ENCODE data around the gene CCDC158.
"Not testable (repeated sequence)": the region's sequence is repeated elsewhere in the genome, so short reads cannot be mapped to it uniquely, and the experiment has no call there.

The CCDC158 gene

DNA sequence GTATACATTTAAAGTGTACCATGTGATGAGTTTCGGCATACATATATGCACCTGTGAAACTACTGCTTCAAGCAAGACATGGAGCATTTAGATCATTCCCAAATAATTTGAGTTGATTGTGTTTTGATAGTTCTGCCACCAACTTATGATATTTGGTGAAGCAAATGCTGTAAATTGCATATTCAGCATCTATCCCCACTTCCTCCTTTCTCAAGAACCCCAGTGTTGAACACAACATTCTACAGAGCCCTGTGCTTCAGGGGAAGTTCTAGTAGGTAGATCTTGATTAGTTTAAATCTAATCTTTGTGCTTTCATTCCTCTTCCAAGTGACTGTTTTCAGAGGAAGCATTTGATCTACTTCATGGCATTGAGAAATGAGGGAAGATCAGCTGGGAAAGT lies 8.7 kb upstream of the CCDC158 start:
- no peak for DNase-seq

DNA sequence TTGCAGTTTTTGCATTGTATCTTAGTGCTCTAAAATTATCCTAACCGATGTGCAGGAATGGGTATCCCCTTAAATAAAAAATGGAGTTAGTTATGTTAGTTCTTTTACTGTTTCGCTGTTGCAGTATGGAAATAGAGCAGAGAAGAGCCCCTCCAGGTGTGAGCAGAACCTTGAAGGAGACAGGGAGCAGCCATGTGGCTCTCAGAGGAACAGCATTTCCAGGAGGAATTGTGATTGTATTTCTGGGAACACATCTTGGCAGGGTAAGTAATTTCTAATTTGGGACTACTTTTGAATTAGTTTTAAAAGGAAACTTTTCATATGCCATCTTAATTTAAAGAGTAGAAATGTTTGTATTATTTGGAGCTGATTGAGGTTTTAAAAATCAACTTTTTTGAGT lies 5.3 kb upstream of the CCDC158 start:
- no peak for DNase-seq

DNA sequence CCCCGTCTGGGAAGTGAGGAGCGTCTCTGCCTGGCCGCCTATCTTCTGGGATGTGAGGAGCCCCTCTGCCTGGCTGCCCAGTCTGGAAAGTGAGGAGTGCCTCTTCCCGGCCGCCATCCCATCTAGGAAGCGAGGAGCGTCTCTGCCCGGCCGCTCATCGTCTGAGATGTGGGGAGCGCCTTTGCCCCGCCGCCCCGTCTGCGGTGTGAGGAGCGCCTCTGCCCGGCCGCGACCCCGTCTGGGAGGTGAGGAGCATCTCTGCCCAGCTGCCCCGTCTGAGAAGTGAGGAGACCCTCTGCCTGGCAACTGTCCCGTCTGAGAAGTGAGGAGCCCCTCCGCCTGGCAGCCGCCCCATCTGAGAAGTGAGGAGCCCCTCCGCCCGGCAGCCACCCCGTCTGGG lies 2.2 kb upstream of the CCDC158 start:
- not testable (repeated sequence) for DNase-seq

DNA sequence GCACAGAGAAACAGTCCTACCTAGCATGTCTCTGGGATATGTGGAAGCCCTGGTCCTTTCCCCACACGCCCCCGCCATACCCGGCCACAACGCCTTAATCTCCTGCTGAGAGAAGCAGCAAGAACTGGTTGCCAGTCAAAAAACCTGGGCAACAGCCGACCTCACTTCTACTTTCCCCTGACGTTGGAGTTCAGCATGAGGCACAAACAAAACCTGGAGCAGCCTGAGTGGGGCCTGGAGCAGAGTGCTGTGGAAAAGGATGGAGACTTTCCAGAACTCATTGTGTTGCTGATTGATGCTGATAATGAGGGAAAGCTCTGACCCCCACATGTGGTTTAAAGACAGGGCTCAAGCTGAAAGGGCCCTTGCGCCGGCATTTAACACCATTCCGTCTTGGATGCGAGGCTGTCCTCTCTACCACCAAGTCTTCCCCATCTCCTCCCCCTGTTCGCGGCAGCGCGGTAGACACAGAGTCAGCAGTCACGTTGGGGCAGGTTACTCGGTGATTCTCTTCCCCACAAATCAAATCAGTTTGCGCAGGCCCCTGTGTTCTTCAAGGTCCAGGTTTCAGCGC lies 666 bp downstream of the CCDC158 start:
- DNase-seq: no peak

DNA sequence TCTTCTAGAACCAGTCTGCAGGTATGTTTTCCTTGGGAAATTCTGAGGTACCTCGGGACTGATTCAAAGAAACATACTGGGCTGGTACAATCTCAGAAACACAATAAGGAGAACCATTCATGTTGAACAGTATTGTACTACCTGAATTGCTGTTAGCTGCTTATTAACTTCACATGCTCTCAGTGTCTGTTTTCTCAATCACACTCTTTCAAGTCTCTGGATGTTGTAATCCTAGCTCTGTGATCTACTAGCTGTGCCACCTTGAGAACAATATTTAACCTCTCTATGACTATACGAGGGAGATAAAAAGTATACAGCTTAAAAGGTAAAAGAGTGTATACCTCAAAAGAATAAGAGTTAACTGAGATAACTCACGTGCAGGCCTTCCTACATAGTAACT lies 10.3 kb downstream of the CCDC158 start:
- no peak for DNase-seq

DNA sequence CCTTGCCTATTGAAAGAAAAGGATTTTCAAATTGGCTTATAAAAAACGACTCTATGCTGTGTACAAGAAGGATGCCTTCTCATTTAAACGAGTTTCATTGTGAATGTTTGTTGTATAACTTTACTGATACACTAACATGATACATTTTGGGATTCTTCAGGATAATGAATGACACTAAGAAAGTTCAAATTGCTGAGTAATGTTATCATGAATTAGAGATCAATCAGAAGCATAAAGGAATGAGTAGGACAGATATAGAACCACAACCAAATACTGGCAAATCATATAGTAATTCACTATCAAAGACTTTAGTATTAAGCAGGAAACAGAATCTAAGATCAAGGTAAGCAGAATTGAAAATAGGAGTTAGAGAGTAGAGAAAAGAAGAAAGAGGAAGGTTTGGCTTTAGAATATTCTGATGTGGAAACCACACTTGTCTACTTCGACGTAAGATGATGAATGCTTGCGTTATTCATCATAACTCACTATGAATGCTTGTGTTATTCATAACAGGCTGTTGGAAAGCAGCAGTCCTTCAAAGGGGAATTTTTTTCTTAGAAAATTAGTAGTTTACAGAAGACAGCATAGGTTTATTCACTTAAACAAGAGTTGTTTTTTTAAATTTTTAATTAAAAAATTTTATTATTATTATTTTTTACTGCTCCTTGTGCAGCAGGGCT lies 13.4 kb downstream of the CCDC158 start:
- DNase-seq: no peak

DNA sequence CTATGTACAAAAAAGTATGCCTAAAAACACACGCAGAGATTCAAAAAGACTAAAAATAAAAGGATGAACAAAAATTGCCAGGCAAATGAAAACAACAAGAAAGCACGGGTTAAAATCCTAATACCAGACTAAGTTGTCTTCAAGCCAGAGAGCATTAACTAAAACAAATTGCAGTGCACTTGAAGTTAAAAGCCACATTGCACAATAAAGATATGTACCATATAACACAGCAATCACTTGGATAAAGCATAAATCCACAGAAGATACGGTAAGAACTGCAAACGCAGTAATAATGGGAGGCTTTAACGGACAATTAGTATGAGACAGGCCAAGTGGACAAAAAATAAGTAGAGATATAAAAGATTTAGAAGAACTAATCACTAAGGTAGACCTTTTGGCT lies 14.9 kb downstream of the CCDC158 start:
- DNase-seq: no peak

DNA sequence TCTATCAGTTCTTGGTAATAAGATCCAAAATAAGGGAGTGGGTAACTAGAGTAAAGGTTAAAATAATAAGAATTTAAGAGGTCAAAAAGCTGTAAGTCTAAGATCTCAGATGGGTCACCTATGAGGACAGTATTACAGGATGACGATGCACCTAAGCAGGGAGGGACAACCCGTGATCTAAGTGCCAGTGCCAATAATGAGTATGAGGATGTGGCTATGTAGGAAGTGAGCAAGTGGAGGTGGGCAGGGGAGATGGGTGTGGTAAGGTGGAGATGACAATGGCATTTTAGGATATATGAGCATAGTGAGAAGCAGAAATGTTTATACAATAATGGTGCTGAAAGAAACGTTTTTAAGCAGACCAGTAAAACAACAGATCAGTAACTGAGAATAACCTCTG lies 19.3 kb downstream of the CCDC158 start:
- DNase-seq: no peak

DNA sequence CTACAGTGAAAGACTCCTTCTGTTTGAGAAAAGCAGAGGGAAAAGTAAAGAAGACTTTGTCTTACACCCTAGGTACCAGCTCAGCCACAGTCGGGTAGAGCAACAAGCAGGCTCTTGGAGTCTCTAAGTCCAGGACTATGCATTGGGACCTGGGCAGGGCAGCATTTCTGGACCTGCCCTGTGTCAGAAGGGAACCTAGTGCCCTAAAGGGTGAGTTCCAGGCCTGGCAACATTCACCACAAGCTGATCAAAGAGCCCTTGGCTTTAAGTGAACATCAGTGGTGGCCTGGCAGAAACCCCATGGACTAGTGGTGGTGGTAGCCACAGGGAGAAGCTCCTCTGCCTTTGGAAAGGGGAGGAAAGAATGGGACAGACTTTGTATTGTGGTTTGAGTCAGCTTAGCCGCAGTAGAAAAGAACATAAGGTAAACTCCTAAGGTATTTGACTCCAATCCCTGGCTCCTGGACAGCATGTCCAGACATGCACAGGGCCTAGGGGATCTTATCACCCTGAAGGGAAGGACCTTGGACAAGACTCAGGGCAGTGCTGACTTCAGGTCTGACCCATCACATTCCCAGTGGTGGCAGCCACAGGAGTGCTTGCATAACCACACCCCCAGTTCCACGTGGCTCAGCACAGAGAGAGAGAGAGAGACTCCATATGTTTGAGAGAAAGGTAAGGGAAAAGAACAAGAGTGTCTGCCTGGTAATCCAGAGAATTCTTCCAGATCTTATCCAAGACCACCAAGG lies 32.6 kb downstream of the CCDC158 start:
- DNase-seq: no peak

DNA sequence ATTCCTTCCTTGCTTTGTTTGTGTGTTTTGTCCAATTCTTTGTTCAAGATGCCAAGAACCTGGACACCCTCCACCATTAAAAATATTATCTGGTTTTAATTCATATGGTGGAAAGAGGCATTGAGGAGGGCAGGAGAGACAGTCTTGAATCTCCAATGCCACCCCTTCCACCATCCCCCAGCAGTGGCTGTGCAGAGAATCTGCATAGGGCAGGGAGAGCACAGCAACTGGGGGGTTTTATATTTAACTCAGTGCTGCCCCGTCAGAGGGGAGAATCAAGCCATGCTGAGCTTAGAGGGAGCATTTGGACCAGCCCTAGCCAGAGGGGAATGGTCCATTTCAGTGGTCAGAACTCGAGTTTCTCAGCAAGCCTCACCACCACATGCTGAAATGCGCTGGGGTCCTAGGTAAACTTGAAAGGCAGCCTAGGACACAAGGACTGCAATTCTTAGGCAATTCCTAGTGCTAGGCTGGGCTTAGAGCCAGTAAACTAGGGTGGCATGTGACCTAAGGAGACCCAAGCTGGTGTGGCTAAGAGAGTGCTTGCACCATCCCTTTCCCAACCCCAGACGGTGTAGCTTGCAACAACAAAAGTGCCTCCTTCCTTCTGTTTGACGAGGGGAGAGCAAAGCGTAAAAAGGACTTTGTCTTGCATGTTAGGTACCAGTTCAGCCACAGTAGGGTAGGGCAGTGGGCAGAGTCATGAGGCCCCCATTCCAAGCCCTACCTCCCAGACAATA lies 34.2 kb downstream of the CCDC158 start:
- no peak for DNase-seq

DNA sequence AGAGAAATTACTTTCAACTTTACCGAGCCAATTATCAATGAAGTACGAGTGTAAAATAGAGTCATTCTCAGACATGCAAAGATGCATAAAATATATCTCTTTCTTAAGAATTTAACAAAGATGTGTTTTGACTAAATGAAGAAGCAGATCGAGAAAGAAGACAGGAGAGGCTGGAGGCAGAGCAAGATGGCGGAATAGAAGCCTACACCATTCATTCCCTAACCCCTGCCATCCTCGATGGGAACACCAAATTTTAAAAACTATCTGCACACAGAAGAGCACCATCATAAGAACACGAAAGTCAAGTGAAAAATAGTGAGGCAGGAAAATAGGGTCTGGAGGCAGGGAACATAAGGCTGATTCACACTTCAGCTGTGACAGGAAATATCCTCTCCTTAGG lies 35.0 kb downstream of the CCDC158 start:
- DNase-seq: no peak

DNA sequence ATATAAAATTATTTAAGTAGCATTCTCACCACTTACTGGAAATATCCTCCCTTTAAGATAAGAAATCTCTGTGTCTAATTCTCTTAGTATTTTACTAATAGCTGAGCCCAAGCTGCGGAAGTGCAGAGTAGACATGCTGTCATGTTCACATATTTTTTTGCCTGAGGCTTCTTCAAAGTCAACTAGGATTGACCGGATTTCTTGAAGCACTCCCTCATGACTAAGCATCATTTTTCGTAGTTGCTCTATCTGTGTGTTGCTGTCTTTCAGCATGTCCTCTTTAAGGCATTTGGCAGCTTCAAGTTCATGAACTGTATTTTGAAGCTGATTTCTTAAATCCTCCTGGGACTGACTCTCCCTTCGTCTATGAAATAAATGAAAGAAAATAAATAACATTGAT lies 36.9 kb downstream of the CCDC158 start:
- no peak for DNase-seq

DNA sequence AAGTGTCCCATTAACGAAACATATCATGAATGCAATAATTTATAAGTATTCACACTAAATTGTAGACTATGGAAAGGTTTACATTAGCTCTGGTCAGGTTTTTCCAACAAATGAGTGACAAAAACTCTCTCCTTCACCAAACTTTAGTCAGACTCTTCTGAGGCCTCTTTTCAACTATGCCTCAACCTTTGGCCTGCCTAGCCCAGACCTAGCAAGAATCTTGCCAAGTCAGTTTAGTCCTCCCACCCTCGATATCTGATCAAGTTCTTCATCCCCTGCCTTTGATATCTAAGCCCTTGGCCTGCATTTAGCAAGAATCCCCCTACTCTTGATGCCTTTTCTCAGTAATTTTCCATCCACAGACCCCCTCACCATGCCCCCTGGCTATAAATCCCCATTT lies 37.9 kb downstream of the CCDC158 start:
- no peak for DNase-seq

DNA sequence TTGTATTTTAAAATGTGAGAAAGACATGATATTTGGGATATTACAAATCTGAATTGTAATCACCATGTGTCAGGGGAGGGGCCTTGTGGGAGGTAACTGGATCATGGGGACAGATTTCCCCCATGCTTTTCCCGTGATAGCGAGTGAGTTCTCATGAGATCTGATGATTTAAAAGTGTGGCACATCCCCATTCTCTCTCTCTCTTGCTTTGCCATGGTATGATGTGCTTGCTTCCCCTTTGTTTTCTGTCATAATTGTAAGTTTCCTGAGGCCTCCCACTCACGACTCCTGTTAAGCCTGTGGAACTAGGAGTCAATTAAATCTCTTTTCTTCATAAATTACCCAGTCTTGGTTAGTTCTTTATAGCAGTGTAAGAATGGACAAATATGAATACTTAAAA lies 39.0 kb downstream of the CCDC158 start:
- DNase-seq: no peak

DNA sequence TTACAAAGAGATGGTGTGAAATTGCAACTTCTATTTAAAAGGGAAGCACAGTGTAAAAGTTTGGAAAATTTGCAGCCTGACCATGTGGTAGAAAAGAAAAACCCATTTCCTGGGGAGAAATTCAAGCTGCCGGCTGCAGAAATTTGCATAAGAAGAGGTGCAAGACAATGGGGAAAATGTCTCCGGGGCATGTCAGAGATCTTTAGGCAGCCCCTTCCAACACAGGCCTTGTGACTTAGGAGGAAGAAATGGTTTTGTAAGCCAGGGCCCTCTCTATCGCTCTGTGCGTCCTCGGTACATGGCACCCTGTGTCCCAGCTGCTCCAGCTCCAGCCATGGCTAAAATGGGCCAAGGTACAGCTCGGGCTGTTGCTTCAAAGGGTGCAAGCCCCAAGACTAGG lies 40.4 kb downstream of the CCDC158 start:
- DNase-seq: no peak

DNA sequence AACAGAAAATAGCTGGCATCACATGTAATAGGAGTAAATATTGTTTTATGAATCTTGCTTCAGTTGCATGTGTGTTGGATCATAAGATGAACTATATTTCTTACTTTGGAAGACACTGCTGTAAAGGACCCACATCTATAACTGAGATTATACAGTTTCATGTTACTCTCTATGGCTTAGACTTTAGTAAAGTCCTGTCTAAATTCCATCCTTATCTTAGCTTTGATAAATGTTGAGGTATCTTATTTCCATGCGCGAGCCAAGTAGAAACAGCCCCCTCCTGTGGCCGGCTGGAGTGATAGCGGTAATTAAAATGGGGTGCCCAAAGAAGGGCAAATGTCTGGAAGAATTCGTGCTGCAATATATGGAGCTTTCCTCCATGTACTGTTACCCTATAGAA lies 43.0 kb downstream of the CCDC158 start:
- DNase-seq: no peak

DNA sequence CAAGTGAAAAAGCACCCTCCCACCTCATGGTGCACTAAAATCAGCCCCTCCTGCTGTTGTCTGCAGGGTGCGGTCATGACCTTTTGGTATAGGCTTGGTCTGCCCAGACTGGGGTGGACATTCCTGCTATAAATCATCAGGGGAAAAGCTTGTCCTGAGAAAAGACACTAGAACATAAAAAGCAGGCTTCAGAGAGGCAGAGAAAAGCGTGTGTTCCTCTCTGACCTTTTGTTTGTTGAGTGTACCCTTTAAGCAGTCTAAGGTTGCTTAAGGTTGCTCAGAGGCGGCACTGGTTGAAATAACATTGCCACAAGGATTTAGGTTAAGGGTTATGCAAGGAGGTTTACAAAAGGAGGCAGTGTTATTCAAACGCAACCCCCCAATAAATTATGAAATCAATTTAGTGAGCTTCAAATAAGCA lies 43.5 kb downstream of the CCDC158 start:
- no peak for DNase-seq

DNA sequence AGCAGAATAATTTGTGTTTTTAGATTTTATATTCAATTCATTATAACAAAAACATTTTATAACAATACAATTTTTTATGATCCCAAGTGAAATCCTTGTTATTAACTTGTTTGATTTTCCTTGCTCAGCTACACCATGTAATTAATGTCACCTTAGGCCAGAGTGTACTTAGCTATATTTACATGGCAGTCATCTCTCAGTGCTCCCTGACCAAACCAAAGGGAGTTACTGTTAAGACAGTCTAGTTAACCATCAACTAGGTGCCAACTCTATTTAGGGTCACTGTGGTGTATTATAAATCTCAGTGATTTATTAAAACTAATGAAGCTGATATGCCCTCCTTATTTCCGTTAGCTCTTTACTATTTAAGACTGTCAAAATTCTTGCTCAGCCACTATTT lies 44.4 kb downstream of the CCDC158 start:
- no peak for DNase-seq

DNA sequence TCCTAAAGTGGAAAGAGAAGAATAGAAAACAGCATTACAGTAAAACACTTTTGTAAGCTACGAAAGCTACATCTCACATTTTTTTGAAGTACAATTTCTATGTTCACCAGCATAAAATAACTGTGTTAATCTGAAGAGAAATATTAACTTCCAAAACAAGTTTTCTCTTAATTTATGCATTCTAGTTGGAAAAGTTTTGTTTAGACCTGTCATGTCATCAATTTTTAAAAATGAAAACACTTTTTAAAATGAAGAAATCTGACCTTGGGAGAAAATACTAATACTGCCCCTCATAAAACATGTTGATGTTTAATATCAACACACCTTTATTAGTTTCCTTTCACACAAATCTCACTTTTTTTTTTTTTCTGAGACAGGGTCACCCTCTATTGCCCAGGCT lies 45.2 kb downstream of the CCDC158 start:
- DNase-seq: no peak

DNA sequence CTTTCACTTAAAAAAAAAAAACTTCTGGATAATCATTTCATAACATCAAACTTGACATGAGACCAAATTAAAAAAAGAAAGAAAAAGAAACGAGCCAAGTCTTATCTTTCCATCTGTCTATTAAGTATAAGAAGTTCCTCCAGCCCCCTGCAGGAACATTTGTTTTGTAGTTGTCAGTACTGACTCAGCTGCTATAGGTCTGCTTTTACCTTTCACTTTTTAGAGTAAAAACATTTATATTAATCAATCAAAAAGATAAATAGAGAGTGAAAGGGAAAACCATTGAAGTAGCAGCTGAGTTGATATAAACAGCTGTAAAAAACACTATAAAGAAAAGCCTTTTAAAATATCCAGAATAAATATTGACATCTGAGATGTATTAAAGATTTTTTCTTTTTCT lies 46.1 kb downstream of the CCDC158 start:
- DNase-seq: no peak

DNA sequence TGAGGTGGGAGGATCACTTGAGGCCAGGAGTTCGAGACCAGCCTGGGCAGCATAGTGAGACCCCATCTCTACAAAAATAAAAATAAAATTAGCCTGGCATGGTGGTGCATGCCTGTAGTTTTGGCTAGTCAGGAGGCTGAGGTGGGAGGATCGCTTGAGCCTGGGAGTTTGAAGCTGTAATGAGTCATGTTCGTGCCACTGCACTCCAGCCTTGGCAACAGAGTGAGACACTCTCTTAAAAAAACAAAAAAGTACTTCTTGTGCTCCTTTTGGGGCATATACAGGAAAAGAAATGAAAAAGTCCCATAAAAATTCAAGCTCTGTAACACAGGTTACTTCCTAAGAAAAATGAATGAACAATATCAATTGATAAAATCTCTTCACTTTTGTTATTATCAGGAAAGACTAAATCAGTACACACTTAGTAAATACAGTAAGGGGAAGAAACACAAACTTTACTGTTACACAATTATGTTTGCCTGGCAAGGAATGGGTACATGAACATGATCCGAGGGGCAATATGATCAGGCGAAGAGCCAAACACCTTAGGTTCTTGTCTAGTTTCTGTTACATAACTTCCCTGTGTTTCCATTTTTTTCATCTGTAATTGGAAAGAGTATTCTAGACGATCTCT lies 46.9 kb downstream of the CCDC158 start:
- no peak for DNase-seq

DNA sequence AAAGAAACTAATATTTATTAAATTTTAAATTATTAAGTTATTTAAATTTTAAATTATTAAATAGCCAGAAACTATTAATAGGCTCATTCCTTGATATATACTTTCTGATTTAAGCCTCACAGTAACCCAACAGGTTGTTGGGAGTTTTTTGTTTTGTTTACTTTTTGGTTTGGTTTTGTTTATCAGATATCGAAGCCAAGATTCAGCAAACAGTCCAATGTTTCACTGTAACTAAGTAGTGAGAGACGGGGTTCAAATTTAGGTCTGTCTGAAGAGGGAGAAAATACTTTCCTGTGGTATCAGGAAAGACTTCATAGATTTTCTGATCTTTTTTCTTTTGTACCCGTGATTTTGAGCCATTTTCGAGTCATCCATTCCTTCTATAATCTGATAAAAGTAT lies 54.2 kb downstream of the CCDC158 start:
- no peak for DNase-seq

DNA sequence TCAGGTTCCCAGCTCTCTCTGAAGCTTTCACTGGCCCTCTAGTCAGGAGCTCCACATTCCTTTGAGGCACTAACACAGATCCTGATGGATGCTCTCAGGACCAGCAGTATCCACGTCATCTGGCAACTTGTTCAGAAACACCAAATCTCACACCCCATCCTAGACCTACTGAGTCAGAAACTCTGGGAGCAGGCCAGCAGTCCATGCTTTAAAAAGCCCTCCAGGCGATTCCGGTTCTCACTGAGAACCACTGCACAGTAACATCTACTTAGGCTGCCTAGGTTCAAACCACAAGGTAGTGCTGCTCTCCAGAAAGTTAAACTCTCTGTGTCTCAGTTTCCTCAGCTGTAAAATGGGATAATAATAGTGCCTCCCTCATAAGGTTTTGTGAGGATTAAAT lies 55.3 kb downstream of the CCDC158 start:
- DNase-seq: no peak
